IMR-90 (cell line): ENCODE measurements around the gene NRIP1. TPM values are rescaled to one million over a fixed set of nuclear protein-coding genes. Genes with fewer than 3 reads are reported as not detected.

Source experiments
- ATAC-seq: fragments of 200-7000 bp; cut with Tn5 transposase; 2 replicates; pipeline ENCODE4 v1.9.1; 2020; ENCODE audit warnings: low read depth, mild to moderate bottlenecking, moderate library complexity
- BruUV-seq: library from RNA; stranded (reverse); fragments of 400-500 nt; replicated peaks from 2 replicates; lab custom pipeline; 2021; lab: Mats Ljungman, UMichigan
- CTCF ChIA-PET: fragments of 300-600 bp; formaldehyde crosslinking; extraction: SDS; loops from one replicate; lab custom pipeline; 2021; ENCODE audit warnings: antibody characterized with exemption; lab: Yijun Ruan, JAX
- POLR2A ChIA-PET: fragments of 300-600 bp; sonication (Branson Sonifier 250); formaldehyde crosslinking; loops from one replicate; lab custom pipeline; 2022; ENCODE audit warnings: antibody characterized with exemption; ENCODE audit not compliant: unreplicated experiment; lab: Charles Lee
- DNase-seq: peaks from one replicate; pipeline ENCODE4 v3.0.0; 2013
- H2AFZ ChIP-seq: replicated peaks from 2 replicates; pipeline ENCODE3; 2013; ENCODE audit warnings: low read length, mild to moderate bottlenecking; ENCODE audit not compliant: poor library complexity
- H2AK5ac ChIP-seq: 2 replicates; pipeline ENCODE4 v1.6.1; 2013; ENCODE audit warnings: low read depth, low read length, inconsistent platforms
- H2AK9ac ChIP-seq: replicated peaks from 2 replicates; pipeline ENCODE3; 2013; ENCODE audit warnings: mild to moderate bottlenecking, low read depth, low read length, moderate library complexity; ENCODE audit not compliant: poor library complexity
- H2BK120ac ChIP-seq: 2 replicates; pipeline ENCODE4 v1.6.1; 2013; ENCODE audit warnings: low read depth, low read length, inconsistent platforms
- H2BK15ac ChIP-seq: 3 replicates; pipeline ENCODE4 v1.6.1; 2013; ENCODE audit warnings: low read depth, low read length, inconsistent platforms
- H2BK20ac ChIP-seq: 2 replicates; pipeline ENCODE4 v1.6.1; 2013; ENCODE audit warnings: low read depth, mild to moderate bottlenecking, inconsistent platforms, low read length, moderate library complexity
- H2BK5ac ChIP-seq: 2 replicates; pipeline ENCODE4 v1.6.1; 2013; ENCODE audit warnings: mild to moderate bottlenecking, low read depth, low read length, inconsistent platforms; ENCODE audit not compliant: poor library complexity, severe bottlenecking
- H3K14ac ChIP-seq: replicated peaks from 2 replicates; pipeline ENCODE4 v1.6.1; 2013; ENCODE audit warnings: low read depth, low read length, inconsistent platforms
- H3K18ac ChIP-seq: 2 replicates; pipeline ENCODE4 v1.6.1; 2013; ENCODE audit warnings: low read depth, low read length, control low read depth
- H3K23ac ChIP-seq: 2 replicates; pipeline ENCODE4 v1.6.1; 2013; ENCODE audit warnings: low read depth, low read length, inconsistent platforms
- H3K27ac ChIP-seq: 2 replicates; pipeline ENCODE4 v1.5.1; 2013; ENCODE audit warnings: mild to moderate bottlenecking, control low read depth, low read length; ENCODE audit not compliant: insufficient read depth
- H3K27me3 ChIP-seq: 2 replicates; pipeline ENCODE4 v1.6.1; 2013; ENCODE audit warnings: low read length; ENCODE audit not compliant: control insufficient read depth, insufficient read depth
- H3K36me3 ChIP-seq: 2 replicates; pipeline ENCODE4 v1.6.1; 2013; ENCODE audit warnings: low read length, mixed read lengths; ENCODE audit not compliant: control insufficient read depth, insufficient read depth
- H3K4ac ChIP-seq: 2 replicates; pipeline ENCODE4 v1.6.1; 2013; ENCODE audit warnings: low read depth, low read length, inconsistent platforms
- H3K4me1 ChIP-seq: 2 replicates; pipeline ENCODE4 v1.6.1; 2013; ENCODE audit warnings: low read length, mixed read lengths; ENCODE audit not compliant: control insufficient read depth, insufficient read depth
- H3K4me2 ChIP-seq: 2 replicates; pipeline ENCODE4 v1.6.1; 2013; ENCODE audit warnings: low read depth, mild to moderate bottlenecking, control low read depth, low read length, moderate library complexity
- H3K4me3 ChIP-seq: 2 replicates; pipeline ENCODE4 v1.5.1; 2013; ENCODE audit warnings: low read depth, mild to moderate bottlenecking, control low read depth, low read length, moderate library complexity; ENCODE audit not compliant: insufficient read depth
- H3K56ac ChIP-seq: 2 replicates; pipeline ENCODE4 v1.6.1; 2013; ENCODE audit warnings: low read length, inconsistent platforms; ENCODE audit not compliant: insufficient read depth; ENCODE audit errors: extremely low read depth
- H3K79me1 ChIP-seq, 2 experiments: 2 replicates each; pipeline ENCODE4 v1.6.1; 2013; ENCODE audit warnings: low read length in 2 of 2, inconsistent platforms in 1 of 2, low read depth in 1 of 2
- H3K9ac ChIP-seq: 2 replicates; pipeline ENCODE4 v1.6.1; 2013; ENCODE audit warnings: low read depth, low read length, control low read depth
- H3K9me1 ChIP-seq: 2 replicates; pipeline ENCODE4 v1.6.1; 2013; ENCODE audit warnings: low read length, inconsistent platforms; ENCODE audit not compliant: insufficient read depth
- H3K9me3 ChIP-seq: 2 replicates; pipeline ENCODE4 v1.6.1; 2013; ENCODE audit warnings: low read length; ENCODE audit not compliant: control insufficient read depth, insufficient read depth
- H4K20me1 ChIP-seq: 2 replicates; pipeline ENCODE4 v1.6.1; 2013; ENCODE audit warnings: low read length, inconsistent platforms; ENCODE audit not compliant: insufficient read depth
- H4K5ac ChIP-seq: 2 replicates; pipeline ENCODE4 v1.6.1; 2013; ENCODE audit warnings: mild to moderate bottlenecking, low read depth, low read length, control low read depth
- H4K8ac ChIP-seq, 2 experiments: 2 replicates each; pipeline ENCODE4 v1.6.1; 2013; ENCODE audit warnings: low read depth in 2 of 2, low read length in 2 of 2, control low read depth in 1 of 2, inconsistent platforms in 1 of 2
- H4K91ac ChIP-seq: 2 replicates; pipeline ENCODE4 v1.6.1; 2013; ENCODE audit warnings: low read depth, low read length, inconsistent platforms; ENCODE audit not compliant: insufficient read depth
- FOS ChIP-seq: fragments of 150-350 bp; IDR thresholded peaks from 2 replicates; pipeline ENCODE4 v1.6.1; 2016; ENCODE audit warnings: low read depth, low read length
- WGBS, 2 experiments: methylation state at CpG; one replicate each; pipeline versions ENCODE4 v1.1.5 to v1.1.7; 2013; ENCODE audit warnings: missing lambda C conversion rate in 2 of 2; ENCODE audit not compliant: insufficient read length in 1 of 2; ENCODE audit errors: extremely low coverage in 2 of 2; 5-methylcytosine and 5-hydroxymethylcytosine counted together
- dilution Hi-C: fragments of 300-500 bp; cut with HindIII; formaldehyde crosslinking; loops from one replicate; pipeline ENCODE4 v1.14.3; 2018; ENCODE audit warnings: low sequenced_read_pairs; ENCODE audit not compliant: unreplicated experiment
- in situ Hi-C: fragments of 300-500 bp; cut with MboI; formaldehyde crosslinking; loops from 3 replicates; pipeline ENCODE4 v1.14.3; 2019; ENCODE audit warnings: low sequenced_read_pairs, inconsistent platforms, mixed read lengths
- intact Hi-C: fragments of 100-400 bp; cut with micrococcal nuclease; formaldehyde crosslinking; loops from 2 replicates; pipeline ENCODE4 v1.10.0; 2022
- polyA plus RNA-seq, 3 experiments: library from polyadenylated mRNA; depleted of rRNA; stranded (reverse); fragments of >200 nt; gene quantifications; 2 replicates each; pipeline ENCODE4 v1.2.3, GENCODE V29; 2012; ENCODE audit warnings: low replicate concordance in 1 of 3
- total RNA-seq: library from RNA; depleted of rRNA; stranded (reverse); fragments of >200 nt; gene quantifications from 2 replicates; pipeline ENCODE4 v1.2.3, GENCODE V29; 2012

Gene NRIP1
- total and polyA plus RNA-seq, 2 of the 4 experiments (the other 2 are of a cell fraction) = 9.6 to 73.8 TPM

GRCh38 chr21:15071009-15071408 is 6.2 kb upstream of the NRIP1 start:
- TF ChIP-seq FOS = no peak

More at GRCh38 chr21:15071009-15071408, 6.2 kb upstream of the NRIP1 start:
- Histone ChIP-seq H3K9me1 (no peaks in the 10 kb centered on the region), H2BK15ac (no peak overlapping the region), H2AK9ac (no peak overlapping the region), H3K14ac (no peak overlapping the region), H2AFZ (no peak overlapping the region), H3K23ac (no peak overlapping the region), H3K18ac (no peak overlapping the region), H2AK5ac (no peak overlapping the region), H3K27me3 (peaks cover 2% of the 10 kb centered on the region; the same call in 1 of the 2 replicates), H2BK5ac (no peak overlapping the region), H3K9me3 (no peaks in the 10 kb centered on the region), H3K56ac (no peak overlapping the region), H2BK20ac (no peak overlapping the region), H3K27ac (no peak overlapping the region), H3K4me1 (no peaks in the 10 kb centered on the region), H4K5ac (no peak overlapping the region), H2BK120ac (no peak overlapping the region), H4K20me1 (no peaks in the 10 kb centered on the region), H3K9ac (no peak overlapping the region), H3K4me3 (no peak overlapping the region), H4K8ac (no peak overlapping the region), H4K91ac (no peak overlapping the region), H3K4ac (no peak overlapping the region), H3K79me1 (no peaks in the 10 kb centered on the region), H3K4me2 (no peak overlapping the region), H3K36me3 (no peaks in the 10 kb centered on the region)
- no peak for ATAC-seq
- intact Hi-C loops = no loop called here
- no peak for DNase-seq
- no TSS peak for BruUV-seq
- 33% methylated on average over 1 of the region's 6 CpGs; no CpG with 5 or more reads in 1 of the 2 experiments for WGBS, 2 experiments
- dilution Hi-C loops = no loop called here
- in situ Hi-C loops = no loop called here
- ChIA-PET POLR2A (no interaction called here), CTCF (no interaction called here)
